ENCODE measurements around the gene SYNJ1. TPM values are rescaled to one million over a fixed set of nuclear protein-coding genes. Genes with fewer than 3 reads are reported as not detected.
A peak's percentile ranks its signal among the peaks of the same experiment; 100 is the strongest.
"Not testable (repeated sequence)": the region's sequence is repeated elsewhere in the genome, so short reads cannot be mapped to it uniquely, and the experiment has no call there.

The SYNJ1 gene
- polyA plus RNA-seq, 10 donors, result 4.2 to 9.8 (median 6.6) TPM

DNA sequence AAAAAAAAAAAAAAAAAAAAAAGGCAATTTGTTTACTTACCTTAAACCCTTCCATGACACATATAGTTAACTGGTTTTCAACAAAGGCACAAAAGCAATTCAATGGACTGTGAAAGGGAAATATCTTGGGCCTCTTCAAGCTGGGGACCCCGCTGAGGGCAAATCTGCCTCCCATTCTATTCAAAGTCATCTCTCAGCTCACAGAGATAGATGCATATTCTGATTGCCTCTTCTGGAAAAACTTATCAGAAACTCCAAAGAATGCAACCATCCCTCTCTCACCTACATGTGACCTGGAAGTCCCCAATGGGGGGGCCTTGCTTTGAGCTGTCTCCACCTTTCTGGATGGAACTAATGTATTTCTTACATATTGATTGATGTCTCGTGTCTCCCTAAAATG, 12.1 kb upstream of the SYNJ1 start:
- no peak for DNase-seq

DNA sequence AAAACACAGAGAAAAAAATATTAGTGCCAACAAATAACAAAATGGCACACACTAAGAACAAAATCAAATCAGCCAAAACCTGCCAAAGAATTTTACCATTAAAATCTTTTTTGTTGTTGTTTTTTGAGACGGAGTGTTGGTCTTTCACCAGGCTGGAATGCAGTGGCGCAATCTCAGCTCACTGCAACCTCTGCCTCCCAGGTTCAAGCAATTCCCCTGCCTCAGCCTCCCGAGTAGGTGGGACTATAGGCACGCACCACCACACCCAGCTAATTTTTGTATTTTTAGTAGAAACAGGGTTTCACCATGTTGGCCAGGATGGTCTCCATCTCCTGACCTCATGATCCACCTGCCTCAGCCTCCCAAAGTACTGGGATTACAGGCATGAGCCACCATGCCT, 8.3 kb upstream of the SYNJ1 start:
- DNase-seq, result not testable (repeated sequence)

DNA sequence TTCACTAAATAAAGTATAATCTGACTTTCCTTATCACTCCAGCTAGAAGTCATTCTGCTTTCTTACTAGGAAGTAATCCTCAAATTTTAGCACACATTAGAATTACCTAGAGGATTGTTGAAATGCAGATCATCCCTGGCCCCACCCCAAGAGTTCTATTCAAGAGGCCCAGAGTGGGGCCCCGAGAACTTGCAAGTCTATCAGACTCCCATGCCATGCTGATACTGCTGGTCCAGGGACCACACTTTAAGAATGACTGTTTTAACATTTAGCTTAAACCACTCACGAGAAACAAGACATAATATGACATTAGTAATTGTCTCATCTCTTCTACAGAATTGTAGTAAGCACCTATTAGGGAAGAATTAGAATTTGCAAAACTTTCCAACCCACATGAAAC, 7.7 kb upstream of the SYNJ1 start:
- no peak for DNase-seq

DNA sequence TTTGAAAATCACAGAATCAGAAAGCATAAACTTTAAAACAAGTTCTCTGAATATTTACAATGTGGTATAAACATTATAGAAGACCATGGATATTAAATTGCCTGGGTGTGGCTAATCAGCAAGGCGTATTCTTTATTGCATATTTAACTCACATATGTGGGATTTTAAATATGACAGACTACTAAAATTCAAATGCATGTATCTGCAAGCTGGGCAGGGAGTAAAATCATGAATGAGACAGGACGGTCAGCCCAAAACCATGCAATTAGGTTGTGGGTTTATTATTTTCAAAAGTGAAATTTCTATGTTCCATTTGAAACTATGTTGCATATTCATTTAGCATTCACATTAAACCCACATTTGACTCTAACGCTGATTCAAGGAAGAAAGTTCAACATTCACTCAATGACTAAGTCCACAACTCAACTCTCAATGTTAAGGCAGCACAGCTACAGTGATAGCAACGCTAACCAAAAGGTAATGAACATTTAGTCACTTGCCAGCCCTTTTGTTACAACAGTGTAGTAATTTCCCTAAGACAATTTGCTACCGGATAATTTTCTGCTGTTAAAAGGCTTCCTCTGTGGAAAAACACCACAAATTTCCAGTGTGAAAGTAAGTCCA, 6.3 kb upstream of the SYNJ1 start:
- no peak for DNase-seq

- no peak for DNase-seq
Measured at GRCh38 chr21:32733356-32733755, 5.5 kb upstream of the SYNJ1 start.

DNA sequence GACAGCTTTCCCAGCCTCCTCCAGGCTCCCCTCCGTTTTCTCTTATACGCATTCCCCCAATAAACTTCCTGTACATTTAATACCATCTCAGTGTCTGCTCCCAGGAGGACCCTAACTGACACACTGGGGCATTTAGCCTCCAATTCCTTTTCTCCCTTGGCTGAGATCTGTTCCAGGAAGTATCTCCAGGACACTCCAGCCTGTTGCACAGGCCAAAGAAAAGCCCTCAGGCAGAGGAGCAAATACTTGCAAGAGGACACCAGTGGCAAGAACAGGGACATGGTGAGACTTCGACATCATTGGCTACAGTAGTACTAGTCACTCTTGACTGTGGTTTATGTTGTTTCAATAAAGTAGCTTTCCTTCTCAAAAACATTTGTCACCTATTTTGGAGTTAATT, 4.7 kb upstream of the SYNJ1 start:
- no peak for DNase-seq

DNA sequence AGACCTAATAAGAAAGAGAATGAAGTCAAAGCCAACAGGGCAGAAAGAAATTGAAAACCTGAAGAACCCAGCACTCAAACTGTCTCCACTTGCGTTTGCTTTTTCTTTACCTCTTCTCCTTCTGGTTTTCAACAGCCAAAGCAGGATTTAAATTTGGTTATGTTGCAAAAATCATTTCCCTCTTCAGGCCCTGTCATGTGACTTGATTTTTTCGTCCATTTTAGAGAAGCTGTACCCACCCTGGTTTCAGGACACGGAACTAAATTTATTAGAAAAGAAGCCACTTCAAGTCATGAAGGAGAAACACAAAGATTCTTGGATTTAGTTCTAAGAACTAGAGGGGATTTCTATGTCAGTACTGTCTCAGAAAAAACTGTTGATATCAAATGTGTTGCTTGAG, 1.0 kb upstream of the SYNJ1 start:
- peak in 1 of 3 donors; percentile 3 for DNase-seq

- no peak for DNase-seq
Measured at GRCh38 chr21:32728456-32728839, 635 bp upstream of the SYNJ1 start.

GRCh38 chr21:32726839-32727686, 750 bp downstream of the SYNJ1 start:
- DNase-seq, result peak; percentile 18 to 68 (median 32)

- DNase-seq, result no peak
Measured at GRCh38 chr21:32719085-32719484, 8.7 kb downstream of the SYNJ1 start.

- no peak for DNase-seq
Measured at GRCh38 chr21:32717851-32718316, 9.9 kb downstream of the SYNJ1 start.

GRCh38 chr21:32716486-32716885, 11.3 kb downstream of the SYNJ1 start:
- no peak for DNase-seq

DNA sequence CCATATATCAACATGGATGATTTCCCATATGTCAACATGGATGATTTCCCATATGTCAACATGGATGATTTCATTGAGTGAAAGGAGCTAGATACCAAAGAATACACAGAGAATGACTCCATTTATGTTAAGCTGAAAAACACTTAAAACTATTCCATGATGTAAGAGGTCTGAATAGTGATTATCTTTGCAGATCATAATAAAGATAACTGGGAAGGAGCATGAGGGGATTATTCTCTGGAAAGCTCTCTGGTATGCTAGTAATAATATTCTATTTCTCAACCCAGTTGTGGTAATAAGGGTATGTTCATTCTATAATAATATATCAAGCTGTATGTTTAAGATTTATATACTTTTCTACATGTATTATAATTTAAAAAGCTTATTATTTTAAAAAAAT, 14.1 kb downstream of the SYNJ1 start:
- DNase-seq, result no peak

DNA sequence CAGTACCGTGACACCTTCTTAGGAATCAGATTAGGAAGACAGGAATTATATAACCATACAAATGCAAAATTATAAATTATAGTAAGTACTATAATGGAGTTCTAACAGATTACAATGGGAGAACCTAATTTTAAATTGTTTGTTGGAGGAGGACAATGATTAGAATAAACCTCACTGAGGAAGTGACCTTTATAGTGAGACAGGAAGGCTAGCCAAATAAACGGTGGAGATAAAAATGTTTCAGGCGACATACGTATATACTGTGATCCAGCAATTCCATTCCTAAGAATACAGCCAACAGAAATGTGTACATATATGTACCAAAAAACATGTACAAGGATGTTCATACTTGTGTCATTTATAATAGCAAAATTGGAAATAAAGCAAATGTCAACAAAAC, 15.2 kb downstream of the SYNJ1 start:
- no peak for DNase-seq

GRCh38 chr21:32712043-32712442, 15.8 kb downstream of the SYNJ1 start:
- no peak for DNase-seq

DNA sequence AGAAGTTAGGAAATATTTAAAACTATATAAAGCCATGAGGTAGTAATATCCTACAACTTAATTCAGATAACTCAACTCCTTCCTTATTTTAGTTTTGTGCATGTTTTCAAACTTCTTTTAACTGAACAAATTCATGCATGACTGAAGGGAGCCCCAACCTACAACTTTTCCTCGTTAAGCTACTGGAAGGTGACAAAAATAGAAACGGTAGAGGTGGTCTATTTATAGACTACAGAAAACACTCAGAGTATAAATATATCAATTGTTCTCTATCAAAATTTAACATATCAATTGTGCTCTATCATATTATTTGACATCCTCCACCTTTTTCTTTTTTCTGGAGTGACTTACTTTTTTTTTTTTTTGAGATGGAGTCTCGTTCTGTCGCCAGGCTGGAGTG, 16.8 kb downstream of the SYNJ1 start:
- DNase-seq, result no peak

GRCh38 chr21:32710069-32710784, 17.6 kb downstream of the SYNJ1 start:
- DNase-seq, result no peak

DNA sequence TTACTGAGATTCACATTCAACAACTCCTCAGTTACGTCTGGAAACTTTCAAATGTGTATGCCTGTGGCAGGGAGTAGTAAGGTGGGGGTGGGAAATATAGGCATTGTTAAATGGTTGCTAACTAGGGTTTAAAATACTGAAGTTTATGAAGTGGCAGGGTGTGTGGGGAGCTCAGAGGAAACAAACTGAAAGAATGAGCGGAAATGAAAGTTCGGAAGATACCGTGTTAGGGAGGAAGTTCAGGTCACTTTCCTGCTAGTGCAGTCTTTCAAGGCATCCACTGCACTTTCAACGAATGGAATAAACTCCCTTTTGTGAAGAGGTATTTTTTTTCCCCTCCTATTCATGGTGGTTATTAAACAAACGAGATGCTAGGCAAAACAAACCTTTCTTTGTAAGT, 19.7 kb downstream of the SYNJ1 start:
- no peak for DNase-seq

DNA sequence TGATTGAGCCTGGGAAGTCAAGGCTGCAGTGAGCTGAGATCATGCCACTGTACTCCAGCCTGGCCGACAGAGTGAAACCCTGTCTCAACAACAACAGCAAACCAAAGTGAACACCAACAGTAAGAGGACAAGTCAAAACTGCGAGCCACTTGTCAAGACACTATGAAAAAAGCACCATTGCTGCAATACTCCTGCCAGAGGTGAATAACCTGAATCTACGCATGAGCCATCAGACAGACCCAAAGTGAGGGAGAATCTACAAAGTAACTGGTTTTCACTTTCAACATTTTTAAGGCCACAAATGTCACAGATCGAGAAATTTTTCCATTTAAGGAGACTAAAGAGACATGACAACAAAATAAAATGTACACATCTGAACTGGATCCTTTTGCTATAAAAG, 21.9 kb downstream of the SYNJ1 start:
- DNase-seq, result no peak

DNA sequence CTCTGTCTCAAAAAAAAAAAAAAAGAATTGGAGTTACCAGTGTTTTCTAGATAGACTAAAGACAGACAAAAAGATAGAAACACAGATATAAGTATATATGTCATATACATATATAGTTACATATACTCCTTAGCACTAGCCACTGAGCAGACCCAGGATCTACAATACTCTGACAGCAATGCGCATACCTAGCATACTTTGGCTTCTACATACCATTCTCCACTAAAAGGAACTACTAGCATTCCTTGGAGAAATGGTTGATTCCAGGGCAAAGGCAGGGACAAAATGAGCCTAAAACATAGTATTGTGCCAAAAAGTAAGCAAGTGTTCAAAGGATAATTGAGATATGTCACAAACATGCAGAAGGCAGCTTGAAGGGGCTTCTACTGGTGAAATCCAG, 22.7 kb downstream of the SYNJ1 start:
- peak in 1 of 3 donors; percentile 15 for DNase-seq

DNA sequence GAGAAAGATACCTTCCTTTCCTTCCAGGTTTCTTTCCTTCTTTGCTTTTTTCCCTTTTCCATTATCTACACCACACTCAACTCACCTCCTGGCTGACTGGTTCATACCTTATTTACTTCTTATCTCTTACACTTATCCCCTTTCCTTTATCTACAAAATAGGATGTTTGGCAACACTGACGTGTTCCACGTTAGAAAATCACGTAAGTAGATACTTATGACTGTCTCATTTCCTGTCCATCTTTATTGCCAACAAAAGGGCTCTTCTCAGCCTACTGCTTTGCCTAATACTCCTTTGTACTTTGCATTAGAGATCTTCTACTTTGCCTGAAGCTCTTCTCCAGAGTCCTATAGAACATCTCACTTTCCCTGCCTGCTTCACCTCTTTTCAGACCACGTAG, 25.1 kb downstream of the SYNJ1 start:
- no peak for DNase-seq

DNA sequence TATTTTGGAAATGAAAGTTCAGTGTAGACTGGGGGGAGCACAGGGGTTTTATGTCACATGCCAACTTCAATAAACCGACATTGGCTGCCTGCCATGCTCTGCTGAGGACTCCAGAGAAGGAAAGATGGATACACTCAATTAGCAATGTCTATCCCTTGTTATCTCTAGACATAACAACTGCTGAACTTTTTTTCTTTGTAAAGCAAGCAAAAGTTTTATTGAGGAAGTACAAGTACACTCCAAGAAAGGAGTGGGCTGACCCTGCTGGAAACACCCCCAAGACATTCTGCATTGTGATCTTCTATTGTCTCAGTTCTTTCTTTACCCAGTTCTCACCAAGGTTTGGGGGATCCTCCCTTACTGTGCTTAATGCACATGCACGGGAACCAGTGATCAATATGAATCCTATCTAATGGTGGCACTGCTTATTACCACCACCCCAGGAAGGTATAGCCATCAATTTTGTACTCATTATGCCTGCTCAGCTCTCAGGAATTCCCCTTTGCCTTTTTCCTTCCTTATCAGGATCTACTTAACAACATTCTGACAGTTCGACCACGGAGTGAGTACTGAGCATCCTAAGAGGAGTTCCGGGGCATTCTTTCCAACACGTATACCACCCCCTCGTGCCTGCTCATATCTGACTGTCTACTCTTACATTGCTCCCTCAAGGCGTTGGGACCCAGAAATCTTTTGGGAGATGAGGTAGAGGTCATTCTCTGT, 28.7 kb downstream of the SYNJ1 start:
- no peak for DNase-seq
